B cell (primary cell): ENCODE measurements around the gene LRRTM3. TPM values are rescaled to one million over a fixed set of nuclear protein-coding genes. Genes with fewer than 3 reads are reported as not detected.

ENCODE experiments used
- ATAC-seq: fragments of 200-7000 bp; cut with Tn5 transposase; one replicate; pipeline ENCODE4 v1.10.0; 2021; ENCODE audit warnings: low read depth, mild to moderate bottlenecking, moderate number of reproducible peaks, moderate library complexity
- CTCF ChIA-PET: fragments of 350-600 bp; sonication (Branson Sonifier 250); formaldehyde crosslinking; loops from one replicate; lab custom pipeline; 2021; ENCODE audit warnings: antibody characterized with exemption, inconsistent platforms; lab: Charles Lee
- POLR2A ChIA-PET: fragments of 350-600 bp; sonication (Branson Sonifier 250); formaldehyde crosslinking; loops from one replicate; lab custom pipeline; 2021; ENCODE audit warnings: antibody characterized with exemption; lab: Charles Lee
- DNase-seq: peaks from one replicate; pipeline ENCODE4 v3.0.0; 2013
- H2AFZ ChIP-seq: 2 replicates; pipeline ENCODE4 v1.6.1; 2012; ENCODE audit warnings: mild to moderate bottlenecking, low read depth, low read length; ENCODE audit not compliant: insufficient read depth, poor library complexity, severe bottlenecking
- H3K27ac ChIP-seq, 2 donors: 1 replicate in 1 of 2; 2 replicates in 1 of 2; pipeline ENCODE4 v1.5.1; 2012 to 2013; ENCODE audit warnings: low read length in 2 of 2, mild to moderate bottlenecking in 2 of 2, moderate library complexity in 1 of 2
- H3K27me3 ChIP-seq, 4 experiments: fragments of 200-600 bp in 1 of 4; sonication (generic) in 1 of 4; replicated peaks in 1 of 4; 1 replicate in 2 of 4; 2 replicates in 2 of 4; pipeline versions ENCODE4 v1.6.1 to v1.7.0; 2013 to 2016; ENCODE audit warnings: low read length in 3 of 4, mild to moderate bottlenecking in 2 of 4, mixed read lengths in 1 of 4, moderate library complexity in 1 of 4; ENCODE audit not compliant: insufficient read depth in 4 of 4, control insufficient read depth in 3 of 4; ENCODE audit errors: control extremely low read depth in 1 of 4
- H3K36me3 ChIP-seq, 2 experiments: replicated peaks in 1 of 2; 1 replicate in 1 of 2; 2 replicates in 1 of 2; pipeline versions ENCODE4 v1.6.1 to v1.7.1; 2013; ENCODE audit warnings: low read length in 1 of 2; ENCODE audit not compliant: insufficient read depth in 2 of 2, control insufficient read depth in 1 of 2; ENCODE audit errors: control extremely low read depth in 1 of 2, extremely low read depth in 1 of 2
- H3K4me1 ChIP-seq, 2 donors: fragments of 200-600 bp in 1 of 2; sonication (generic) in 1 of 2; 1 replicate in 1 of 2; 2 replicates in 1 of 2; pipeline versions ENCODE4 v1.5.1 to v1.6.1; 2013 to 2017; ENCODE audit warnings: low read length in 2 of 2; ENCODE audit not compliant: control insufficient read depth in 2 of 2, insufficient read depth in 2 of 2
- H3K4me2 ChIP-seq: replicated peaks from 2 replicates; pipeline ENCODE3; 2012; ENCODE audit warnings: mild to moderate bottlenecking, low read depth, low read length; ENCODE audit not compliant: poor library complexity, severe bottlenecking
- H3K4me3 ChIP-seq, 5 experiments: fragments of 200-600 bp in 1 of 5; sonication (generic) in 1 of 5; 1 replicate in 3 of 5; 2 replicates in 2 of 5; pipeline versions ENCODE4 v1.5.1 to v1.7.0; 2011 to 2016; ENCODE audit warnings: low read length in 4 of 5, mild to moderate bottlenecking in 4 of 5, low read depth in 2 of 5, control low read depth in 1 of 5, moderate library complexity in 1 of 5; ENCODE audit not compliant: insufficient read depth in 1 of 5; ENCODE audit errors: control extremely low read depth in 1 of 5, extremely low read depth in 1 of 5
- H3K79me2 ChIP-seq: fragments of 200-600 bp; sonication (generic); one replicate; pipeline ENCODE4 v1.6.0; 2016; ENCODE audit warnings: low read length; ENCODE audit not compliant: control insufficient read depth, insufficient read depth
- H3K9ac ChIP-seq: fragments of 200-600 bp; sonication (generic); 2 replicates; pipeline ENCODE4 v1.6.1; 2017; ENCODE audit warnings: mild to moderate bottlenecking, low read length, moderate library complexity
- H3K9me3 ChIP-seq, 3 donors: one replicate each; pipeline versions ENCODE4 v1.6.1 to v1.7.1; 2013; ENCODE audit warnings: low read length in 2 of 3; ENCODE audit not compliant: control insufficient read depth in 2 of 3, insufficient read depth in 1 of 3; ENCODE audit errors: control extremely low read depth in 1 of 3
- H4K20me1 ChIP-seq: 2 replicates; pipeline ENCODE4 v1.6.0; 2012; ENCODE audit warnings: mild to moderate bottlenecking, low read length; ENCODE audit not compliant: insufficient read depth, control insufficient read depth, poor library complexity, severe bottlenecking
- H3K27ac Mint-ChIP-seq: one replicate; pipeline ENCODE4 v1.8.0; 2021; ENCODE audit warnings: mixed read lengths
- H3K27me3 Mint-ChIP-seq: one replicate; pipeline ENCODE4 v1.8.0; 2021; ENCODE audit warnings: mixed read lengths
- H3K4me1 Mint-ChIP-seq: one replicate; pipeline ENCODE4 v1.8.0; 2021; ENCODE audit warnings: mixed read lengths
- H3K4me3 Mint-ChIP-seq: one replicate; pipeline ENCODE4 v1.8.0; 2021; ENCODE audit warnings: mixed read lengths
- H3K9me3 Mint-ChIP-seq: one replicate; pipeline ENCODE4 v1.8.0; 2022; ENCODE audit warnings: mixed read lengths; ENCODE audit not compliant: insufficient read depth
- CTCF ChIP-seq: fragments of 200-600 bp; IDR thresholded peaks from one replicate; pipeline ENCODE4 v1.8.0; 2022; ENCODE audit warnings: antibody characterized with exemption, mild to moderate bottlenecking
- EZH2 ChIP-seq: IDR thresholded peaks from 2 replicates; pipeline ENCODE4 v1.6.1; 2012; ENCODE audit warnings: borderline replicate concordance, low read depth, mild to moderate bottlenecking, moderate library complexity, low read length; ENCODE audit not compliant: insufficient read depth, poor library complexity, severe bottlenecking
- WGBS: methylation state at CpG from one replicate; pipeline ENCODE4 v1.1.5; 2013; ENCODE audit warnings: missing lambda C conversion rate; ENCODE audit not compliant: insufficient coverage; 5-methylcytosine and 5-hydroxymethylcytosine counted together
- intact Hi-C: fragments of 100-400 bp; cut with micrococcal nuclease; formaldehyde crosslinking; loops from one replicate; pipeline ENCODE4 v1.10.0; 2022
- polyA minus RNA-seq: library from RNA; depleted of rRNA, polyadenylated mRNA; stranded (reverse); fragments of >200 nt; gene quantifications from 2 replicates; pipeline ENCODE4 v1.2.3, GENCODE V29; 2012
- polyA plus RNA-seq: library from polyadenylated mRNA; depleted of rRNA; stranded (reverse); fragments of >200 nt; gene quantifications from 2 replicates; pipeline ENCODE4 v1.2.3, GENCODE V29; 2012
- total RNA-seq, 2 donors: library from RNA; stranded (reverse); fragments of 120-200 nt in 1 of 2; gene quantifications; 1 replicate in 1 of 2; 2 replicates in 1 of 2; pipeline versions ENCODE4 v1.2.3 to v1.2.4, GENCODE V29; 2013 to 2022

LRRTM3 gene
- total RNA-seq, result not detected in 2 replicates
- 0.05 TPM for total RNA-seq (2013)
- polyA plus RNA-seq, result not detected in 2 replicates
- polyA minus RNA-seq, result not detected in 2 replicates

- no peak within 1 kb of the TSS for H3K27ac ChIP-seq
- DNase-seq, result peak; percentile 16
- peak; percentile 56 for ATAC-seq
- peak within 1 kb of the TSS; percentile 4 for H2AFZ ChIP-seq
- H3K4me3 Mint-ChIP-seq, result no peak within 1 kb of the TSS
- no peaks in the 10 kb centered on the region for H3K36me3 ChIP-seq
- intact Hi-C loops, result no loop called here
- ChIA-PET CTCF (interaction anchor here (1.0 to 1.3 kb wide), 3 partner anchors 8 to 130 kb away, joined by 3 to 4 read pairs (median 3); no protein-coding TSS in a partner anchor), POLR2A (no interaction called here)
- TF ChIP-seq CTCF (peak; percentile 13), EZH2 (no peak)
- H3K4me2 ChIP-seq, result no peak within 1 kb of the TSS
- H3K4me3 ChIP-seq, result no peak within 1 kb of the TSS
- 1% methylated on average over 11 of the region's 16 CpGs for WGBS
- H3K27ac Mint-ChIP-seq, result no peak within 1 kb of the TSS
- no peaks in the 10 kb centered on the region for H3K79me2 ChIP-seq
- peaks cover 0 to 23% (median 14%) of the 10 kb centered on the region in 4 experiments for H3K27me3 ChIP-seq
- H3K9me3 ChIP-seq, result peaks cover 0 to 3% (median 0%) of the 10 kb centered on the region in 3 donors
- no peak within 1 kb of the TSS for H3K9ac ChIP-seq
- H3K27me3 Mint-ChIP-seq, result peaks cover 31% of the 10 kb centered on the region
- H3K4me1 Mint-ChIP-seq, result peaks cover 3% of the 10 kb centered on the region
- H4K20me1 ChIP-seq, result no peaks in the 10 kb centered on the region
- no peaks in the 10 kb centered on the region for H3K9me3 Mint-ChIP-seq
- peaks cover 0 to 5% of the 10 kb centered on the region in 2 donors for H3K4me1 ChIP-seq
Observed at GRCh38 chr10:66925896-66926715, at the start of gene LRRTM3. TSS of gene LRRTM3 (plus strand) at chr10:66926036.

- DNase-seq, result no peak
- no peaks in the 10 kb centered on the region for H3K27me3 Mint-ChIP-seq
- Histone ChIP-seq H3K4me1 (no peaks in the 10 kb centered on the region), H3K79me2 (no peaks in the 10 kb centered on the region), H3K4me3 (no peak overlapping the region), H3K9ac (no peak overlapping the region), H3K27me3 (no peaks in the 10 kb centered on the region), H3K27ac (no peak overlapping the region), H3K4me2 (no peak overlapping the region), H4K20me1 (no peaks in the 10 kb centered on the region), H2AFZ (no peak overlapping the region), H3K36me3 (no peaks in the 10 kb centered on the region), H3K9me3 (no peaks in the 10 kb centered on the region)
- no peak overlapping the region for H3K27ac Mint-ChIP-seq
- CTCF ChIA-PET, result no interaction called here
- no peak overlapping the region for H3K4me3 Mint-ChIP-seq
- POLR2A ChIA-PET, result no interaction called here
- H3K4me1 Mint-ChIP-seq, result no peaks in the 10 kb centered on the region
- TF ChIP-seq CTCF (no peak), EZH2 (no peak)
- ATAC-seq, result no peak
- no CpG with 5 or more reads among the region's 2 CpGs for WGBS
- intact Hi-C loops, result no loop called here
- H3K9me3 Mint-ChIP-seq, result no peaks in the 10 kb centered on the region
Observed at GRCh38 chr10:66877361-66877760, 48.5 kb upstream of the LRRTM3 start.
